ENCODE data around the gene ADGRF5.

ADGRF5 gene

GRCh38 chr6:46937642-46938041 is 15.9 kb upstream of the ADGRF5 start:
- no peaks in the 10 kb centered on the region for H3K27me3 ChIP-seq (ENCODE audit: insufficient read depth, low read depth)
- H3K4me1 ChIP-seq (ENCODE audit: low read depth, poor library complexity, severe bottlenecking), result no peaks in the 10 kb centered on the region

GRCh38 chr6:46935687-46936086 is 13.9 kb upstream of the ADGRF5 start:
- Histone ChIP-seq H3K4me2 (no peak overlapping the region), H3K4me1 (ENCODE audit: low read depth, poor library complexity, severe bottlenecking) (no peaks in the 10 kb centered on the region), H4K20me1 (ENCODE audit: insufficient read depth) (no peaks in the 10 kb centered on the region), H3K27me3 (ENCODE audit: insufficient read depth, low read depth) (no peaks in the 10 kb centered on the region), H3K36me3 (ENCODE audit: insufficient read depth) (no peaks in the 10 kb centered on the region), H3K27ac (no peak overlapping the region), H2AFZ (ENCODE audit: low read depth) (no peak overlapping the region), H3K79me2 (ENCODE audit: insufficient read depth, low read depth) (no peaks in the 10 kb centered on the region), H3K9ac (no peak overlapping the region), H3K4me3 (IDR thresholded peaks at IDR 0.05; ENCODE audit: insufficient read depth, low read depth, low read length) (no peak overlapping the region)
- no peak for TF ChIP-seq CTCF (conservative IDR thresholded peaks at IDR 0.05; ENCODE audit: low read depth, low read length)

More at GRCh38 chr6:46937642-46938041, 15.9 kb upstream of the ADGRF5 start:
- Histone ChIP-seq H4K20me1 (ENCODE audit: insufficient read depth) (no peaks in the 10 kb centered on the region), H2AFZ (ENCODE audit: low read depth) (no peak overlapping the region), H3K9ac (no peak overlapping the region), H3K36me3 (ENCODE audit: insufficient read depth) (no peaks in the 10 kb centered on the region), H3K79me2 (ENCODE audit: insufficient read depth, low read depth) (no peaks in the 10 kb centered on the region), H3K27ac (no peak overlapping the region), H3K4me2 (no peak overlapping the region), H3K4me3 (IDR thresholded peaks at IDR 0.05; ENCODE audit: insufficient read depth, low read depth, low read length) (no peak overlapping the region)
- TF ChIP-seq CTCF (conservative IDR thresholded peaks at IDR 0.05; ENCODE audit: low read depth, low read length), result no peak

GRCh38 chr6:46933751-46934150 is 12.0 kb upstream of the ADGRF5 start:
- no peaks in the 10 kb centered on the region for H3K79me2 ChIP-seq (ENCODE audit: insufficient read depth, low read depth)
- no peak overlapping the region for H3K27ac ChIP-seq
- no peaks in the 10 kb centered on the region for H3K36me3 ChIP-seq (ENCODE audit: insufficient read depth)
- H3K4me1 ChIP-seq (ENCODE audit: low read depth, poor library complexity, severe bottlenecking), result no peaks in the 10 kb centered on the region
- no peak overlapping the region for H3K9ac ChIP-seq
- TF ChIP-seq CTCF (conservative IDR thresholded peaks at IDR 0.05; ENCODE audit: low read depth, low read length), result no peak
- H2AFZ ChIP-seq (ENCODE audit: low read depth), result no peak overlapping the region
- H4K20me1 ChIP-seq (ENCODE audit: insufficient read depth), result no peaks in the 10 kb centered on the region
- H3K27me3 ChIP-seq (ENCODE audit: insufficient read depth, low read depth), result no peaks in the 10 kb centered on the region
- H3K4me3 ChIP-seq (IDR thresholded peaks at IDR 0.05; ENCODE audit: insufficient read depth, low read depth, low read length), result no peak overlapping the region
- H3K4me2 ChIP-seq, result no peak overlapping the region

GRCh38 chr6:46932526-46933319 is 11.0 kb upstream of the ADGRF5 start:
- Histone ChIP-seq H3K4me1 (ENCODE audit: low read depth, poor library complexity, severe bottlenecking) (no peaks in the 10 kb centered on the region), H3K27ac (no peak overlapping the region), H3K4me2 (no peak overlapping the region), H2AFZ (ENCODE audit: low read depth) (no peak overlapping the region), H3K27me3 (ENCODE audit: insufficient read depth, low read depth) (no peaks in the 10 kb centered on the region), H4K20me1 (ENCODE audit: insufficient read depth) (no peaks in the 10 kb centered on the region), H3K4me3 (IDR thresholded peaks at IDR 0.05; ENCODE audit: insufficient read depth, low read depth, low read length) (no peak overlapping the region), H3K9ac (no peak overlapping the region), H3K79me2 (ENCODE audit: insufficient read depth, low read depth) (no peaks in the 10 kb centered on the region), H3K36me3 (ENCODE audit: insufficient read depth) (no peaks in the 10 kb centered on the region)
- no peak for TF ChIP-seq CTCF (conservative IDR thresholded peaks at IDR 0.05; ENCODE audit: low read depth, low read length)
